Chondrocyte (in vitro differentiated cells): ENCODE results near the gene HCCS. TPM values are rescaled to one million over a fixed set of nuclear protein-coding genes. Genes with fewer than 3 reads are reported as not detected.

Experiments used
- DNase-seq: peaks from one replicate; pipeline ENCODE4 v3.0.0; 2021; ENCODE audit warnings: mixed read lengths, low spot score
- H3K27ac Mint-ChIP-seq: one replicate; pipeline ENCODE4 v1.8.0; 2021; ENCODE audit warnings: mild to moderate bottlenecking, moderate library complexity, mixed read lengths; ENCODE audit not compliant: unreplicated experiment
- H3K27me3 Mint-ChIP-seq: 2 replicates; pipeline ENCODE4 v1.8.0; 2021; ENCODE audit warnings: low read depth, mixed read lengths
- H3K36me3 Mint-ChIP-seq: 2 replicates; pipeline ENCODE4 v1.8.0; 2021; ENCODE audit warnings: low read depth, mixed read lengths
- H3K4me1 Mint-ChIP-seq: 2 replicates; pipeline ENCODE4 v1.8.0; 2021; ENCODE audit warnings: low read depth, mild to moderate bottlenecking, mixed read lengths
- H3K4me3 Mint-ChIP-seq: one replicate; pipeline ENCODE4 v1.8.0; 2021; ENCODE audit warnings: mild to moderate bottlenecking, moderate library complexity, mixed read lengths; ENCODE audit not compliant: unreplicated experiment
- H3K9me3 Mint-ChIP-seq: 2 replicates; pipeline ENCODE4 v1.8.0; 2021; ENCODE audit warnings: low read depth, mixed read lengths
- CTCF ChIP-seq: fragments of 200-600 bp; sonication (generic); IDR thresholded peaks from 2 replicates; pipeline ENCODE4 v1.5.0; 2021; ENCODE audit warnings: antibody characterized with exemption, mild to moderate bottlenecking, moderate library complexity
- total RNA-seq: library from RNA; stranded (reverse); gene quantifications from 3 replicates; pipeline ENCODE4 v1.2.1, GENCODE V29; 2021

Gene HCCS
- total RNA-seq, 1 donor from 2014 or later = 25.5 TPM

DNA sequence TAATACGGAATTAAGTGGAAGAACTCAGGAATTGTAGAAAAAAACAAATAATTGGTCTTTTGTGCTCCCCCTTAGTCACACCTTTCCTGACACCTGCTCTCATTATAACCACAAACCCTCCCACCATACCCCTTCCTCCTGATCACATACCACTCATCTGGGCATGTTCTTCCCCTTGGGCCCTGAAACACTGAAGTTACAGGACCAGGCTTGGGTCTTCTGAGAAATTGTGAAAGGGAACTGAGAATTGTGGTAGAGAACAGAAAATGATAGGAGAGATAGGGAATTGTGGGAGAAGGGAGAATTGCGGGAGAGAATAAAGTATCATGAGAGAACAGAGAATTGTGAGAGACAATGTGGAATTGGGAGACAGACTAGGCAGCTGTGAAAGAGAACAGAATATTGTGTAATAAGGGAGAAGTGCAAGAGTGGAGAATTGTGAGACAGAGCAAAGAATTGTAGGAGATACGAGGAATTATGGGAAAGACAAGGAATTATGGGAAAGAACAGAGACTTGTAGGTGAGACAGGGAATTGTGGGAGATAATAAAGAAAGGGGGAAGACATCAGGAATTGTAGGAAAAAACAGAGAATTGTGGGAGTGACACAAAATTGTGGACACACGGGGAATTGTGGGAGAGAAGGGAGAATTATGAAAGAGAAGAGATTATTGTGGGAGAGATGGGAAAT, 2.7 kb upstream of the HCCS start:
- Mint-ChIP-seq H3K27ac (no peak overlapping the region), H3K4me3 (no peak overlapping the region), H3K27me3 (no peaks in the 10 kb centered on the region), H3K36me3 (no peaks in the 10 kb centered on the region), H3K9me3 (peaks cover 6% of the 10 kb centered on the region), H3K4me1 (peaks cover 21% of the 10 kb centered on the region)
- DNase-seq = no peak
- no peak for TF ChIP-seq CTCF

GRCh38 chrX:11109968-11110367, 1.2 kb upstream of the HCCS start:
- Mint-ChIP-seq H3K27ac (no peak overlapping the region), H3K4me1 (peaks cover 29% of the 10 kb centered on the region), H3K9me3 (peaks cover 6% of the 10 kb centered on the region), H3K36me3 (peaks cover under 1% of the 10 kb centered on the region), H3K4me3 (no peak overlapping the region), H3K27me3 (no peaks in the 10 kb centered on the region)
- DNase-seq = no peak
- TF ChIP-seq CTCF = no peak

GRCh38 chrX:11111947-11112346, 815 bp downstream of the HCCS start:
- H3K27me3 Mint-ChIP-seq = no peaks in the 10 kb centered on the region
- H3K9me3 Mint-ChIP-seq = peaks cover 3% of the 10 kb centered on the region
- H3K4me3 Mint-ChIP-seq = peak overlapping the region; percentile 86
- peak overlapping the region; percentile 94 for H3K27ac Mint-ChIP-seq
- DNase-seq = no peak
- peaks cover 5% of the 10 kb centered on the region for H3K36me3 Mint-ChIP-seq
- H3K4me1 Mint-ChIP-seq = peaks cover 32% of the 10 kb centered on the region
- peak; percentile 5 for TF ChIP-seq CTCF

DNA sequence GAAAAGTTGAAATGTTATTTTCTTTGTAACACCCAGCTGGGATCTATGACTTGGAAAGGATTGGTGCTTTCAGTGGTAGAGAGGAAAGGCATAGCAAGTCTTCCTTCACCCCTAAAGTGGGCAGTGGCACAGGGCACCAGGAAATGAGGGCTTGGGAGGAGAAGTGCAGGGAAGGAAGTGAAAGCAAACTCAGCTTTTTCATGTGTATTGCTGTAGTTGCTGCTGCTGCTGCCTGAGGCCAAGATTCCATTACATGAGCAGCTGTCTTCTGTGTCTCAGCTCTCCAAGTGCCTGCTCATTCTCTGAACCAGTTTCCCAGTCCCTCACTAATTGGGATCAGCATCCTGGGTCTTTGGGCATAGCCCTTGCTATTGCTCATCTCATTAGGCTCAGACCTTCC, 2.6 kb downstream of the HCCS start:
- no peak for DNase-seq
- H3K4me3 Mint-ChIP-seq = peak overlapping the region; percentile 31
- H3K4me1 Mint-ChIP-seq = peaks cover 34% of the 10 kb centered on the region
- no peaks in the 10 kb centered on the region for H3K27me3 Mint-ChIP-seq
- no peaks in the 10 kb centered on the region for H3K9me3 Mint-ChIP-seq
- peak overlapping the region; percentile 85 for H3K27ac Mint-ChIP-seq
- TF ChIP-seq CTCF = no peak
- peaks cover 8% of the 10 kb centered on the region for H3K36me3 Mint-ChIP-seq

DNA sequence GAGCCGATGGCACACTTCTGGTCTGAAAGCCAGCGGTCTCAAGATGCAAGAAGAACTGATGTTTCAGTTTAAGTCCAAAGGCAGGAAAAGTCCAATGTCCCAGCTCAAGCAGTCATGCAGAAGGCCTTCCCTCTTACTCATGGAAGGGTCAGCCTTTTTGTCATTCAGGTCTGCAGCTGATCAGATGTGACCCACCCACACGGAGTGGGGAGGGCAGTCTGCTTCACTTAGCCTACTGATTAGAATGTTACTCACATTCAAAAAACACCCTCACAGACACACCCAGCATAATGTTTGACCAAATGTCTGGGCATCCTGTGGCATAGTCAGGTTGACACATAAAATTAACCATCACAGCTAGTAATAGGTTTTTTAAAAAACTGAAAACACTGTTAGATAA, 6.6 kb downstream of the HCCS start:
- H3K4me1 Mint-ChIP-seq = peaks cover 19% of the 10 kb centered on the region
- H3K9me3 Mint-ChIP-seq = no peaks in the 10 kb centered on the region
- no peak overlapping the region for H3K4me3 Mint-ChIP-seq
- no peak for TF ChIP-seq CTCF
- H3K27me3 Mint-ChIP-seq = no peaks in the 10 kb centered on the region
- H3K27ac Mint-ChIP-seq = no peak overlapping the region
- no peak for DNase-seq
- H3K36me3 Mint-ChIP-seq = peaks cover 21% of the 10 kb centered on the region
